Fibroblast of lung (primary cell): Measurements from ENCODE around the gene PLEKHA6. TPM values are rescaled to one million over a fixed set of nuclear protein-coding genes. Genes with fewer than 3 reads are reported as not detected.

Source experiments
- DNase-seq, 2 donors: peaks; one replicate each; pipeline versions ENCODE4 v3.0.0 to v3.0.0-alpha.2; 2010; ENCODE audit warnings: low read depth in 2 of 2
- H2AFZ ChIP-seq: 2 replicates; pipeline ENCODE4 v1.5.1; 2012; ENCODE audit warnings: low read length, control low read depth, inconsistent platforms
- H3K27ac ChIP-seq: 2 replicates; pipeline ENCODE4 v1.5.1; 2011; ENCODE audit warnings: low read length, control low read depth; ENCODE audit not compliant: insufficient read depth
- H3K27me3 ChIP-seq: 2 replicates; pipeline ENCODE4 v1.5.1; 2011; ENCODE audit warnings: mild to moderate bottlenecking, low read length; ENCODE audit not compliant: control insufficient read depth, insufficient read depth
- H3K36me3 ChIP-seq: 2 replicates; pipeline ENCODE4 v1.5.1; 2011; ENCODE audit warnings: low read length; ENCODE audit not compliant: control insufficient read depth, insufficient read depth
- H3K4me1 ChIP-seq: 2 replicates; pipeline ENCODE4 v1.5.1; 2011; ENCODE audit warnings: low read length; ENCODE audit not compliant: control insufficient read depth, insufficient read depth; ENCODE audit errors: extremely low read depth
- H3K4me2 ChIP-seq: 2 replicates; pipeline ENCODE4 v1.5.1; 2011; ENCODE audit warnings: low read length, control low read depth; ENCODE audit not compliant: insufficient read depth; ENCODE audit errors: extremely low read depth
- H3K4me3 ChIP-seq, 4 experiments: fragments of 200-600 bp in 1 of 4; sonication (generic) in 1 of 4; replicated peaks in 1 of 4; 2 replicates each; pipeline ENCODE4 v1.5.1; 2011 to 2016; ENCODE audit warnings: low read length in 4 of 4, low read depth in 3 of 4, mild to moderate bottlenecking in 3 of 4, control low read depth in 2 of 4, inconsistent platforms in 1 of 4, mixed read lengths in 1 of 4; ENCODE audit not compliant: insufficient read depth in 1 of 4; ENCODE audit errors: control extremely low read depth in 1 of 4
- H3K79me2 ChIP-seq: 2 replicates; pipeline ENCODE4 v1.5.1; 2012; ENCODE audit warnings: mild to moderate bottlenecking, low read length, inconsistent platforms; ENCODE audit not compliant: control insufficient read depth, insufficient read depth
- H3K9ac ChIP-seq: 2 replicates; pipeline ENCODE4 v1.5.1; 2011; ENCODE audit warnings: mild to moderate bottlenecking, low read length, control low read depth; ENCODE audit not compliant: insufficient read depth
- H3K9me3 ChIP-seq: 2 replicates; pipeline ENCODE4 v1.5.1; 2012; ENCODE audit warnings: low read depth, low read length; ENCODE audit not compliant: control insufficient read depth, insufficient read depth
- H4K20me1 ChIP-seq: 2 replicates; pipeline ENCODE4 v1.5.1; 2011; ENCODE audit warnings: low read length; ENCODE audit not compliant: control insufficient read depth, insufficient read depth; ENCODE audit errors: extremely low read depth
- EZH2 ChIP-seq: IDR thresholded peaks from 2 replicates; pipeline ENCODE4 v1.5.1; 2012; ENCODE audit warnings: low read length, control low read depth, mild to moderate bottlenecking; ENCODE audit errors: missing control alignments
- polyA plus RNA-seq, 2 donors: library from polyadenylated mRNA; depleted of rRNA in 1 of 2; stranded (reverse) in 1 of 2; unstranded in 1 of 2; fragments of >200 nt; gene quantifications; 2 replicates each; pipeline ENCODE4 v1.2.1, GENCODE V29; 2011 to 2012; ENCODE audit warnings: missing spikeins in 1 of 2
- total RNA-seq: library from RNA; depleted of rRNA; stranded (reverse); fragments of >200 nt; gene quantifications from 2 replicates; pipeline ENCODE4 v1.2.1, GENCODE V29; 2014
- TF ChIP-seq, protein P1 (sequence below), 2 donors: IDR thresholded peaks in 1 of 2; conservative IDR thresholded peaks in 1 of 2; 1 replicate in 1 of 2; 2 replicates in 1 of 2; pipeline ENCODE4 v1.5.1; 2011 to 2012; ENCODE audit warnings: low read length in 2 of 2, control low read depth in 1 of 2, inconsistent platforms in 1 of 2, low read depth in 1 of 2, mild to moderate bottlenecking in 1 of 2

Gene PLEKHA6
- total and polyA plus RNA-seq, 2 donors (not counting 1 experiment from before 2014, with no cell fraction given) = 3.8 to 4.3 TPM

- H3K4me3 ChIP-seq = no peak overlapping the region
- no peaks in the 10 kb centered on the region for H3K36me3 ChIP-seq
- no peaks in the 10 kb centered on the region for H4K20me1 ChIP-seq
- DNase-seq = no peak
- no peak overlapping the region for H3K4me2 ChIP-seq
- H3K9ac ChIP-seq = no peak overlapping the region
- TF ChIP-seq EZH2 = no peak
- TF ChIP-seq, protein P1, sequence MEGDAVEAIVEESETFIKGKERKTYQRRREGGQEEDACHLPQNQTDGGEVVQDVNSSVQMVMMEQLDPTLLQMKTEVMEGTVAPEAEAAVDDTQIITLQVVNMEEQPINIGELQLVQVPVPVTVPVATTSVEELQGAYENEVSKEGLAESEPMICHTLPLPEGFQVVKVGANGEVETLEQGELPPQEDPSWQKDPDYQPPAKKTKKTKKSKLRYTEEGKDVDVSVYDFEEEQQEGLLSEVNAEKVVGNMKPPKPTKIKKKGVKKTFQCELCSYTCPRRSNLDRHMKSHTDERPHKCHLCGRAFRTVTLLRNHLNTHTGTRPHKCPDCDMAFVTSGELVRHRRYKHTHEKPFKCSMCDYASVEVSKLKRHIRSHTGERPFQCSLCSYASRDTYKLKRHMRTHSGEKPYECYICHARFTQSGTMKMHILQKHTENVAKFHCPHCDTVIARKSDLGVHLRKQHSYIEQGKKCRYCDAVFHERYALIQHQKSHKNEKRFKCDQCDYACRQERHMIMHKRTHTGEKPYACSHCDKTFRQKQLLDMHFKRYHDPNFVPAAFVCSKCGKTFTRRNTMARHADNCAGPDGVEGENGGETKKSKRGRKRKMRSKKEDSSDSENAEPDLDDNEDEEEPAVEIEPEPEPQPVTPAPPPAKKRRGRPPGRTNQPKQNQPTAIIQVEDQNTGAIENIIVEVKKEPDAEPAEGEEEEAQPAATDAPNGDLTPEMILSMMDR (conservative IDR thresholded peaks at IDR 0.05 in 1 of 2, IDR thresholded peaks at IDR 0.05 in 1 of 2; ENCODE audit: low read depth in 1 of 2, low read length in 2 of 2) = no peak
- H3K27ac ChIP-seq = no peak overlapping the region
- H3K9me3 ChIP-seq = no peaks in the 10 kb centered on the region
- H3K4me1 ChIP-seq = peaks cover 6% of the 10 kb centered on the region
- no peak overlapping the region for H2AFZ ChIP-seq
- H3K27me3 ChIP-seq = peaks cover 5% of the 10 kb centered on the region
- H3K79me2 ChIP-seq = no peaks in the 10 kb centered on the region
Observed at GRCh38 chr1:204259782-204260181, 99.9 kb downstream of the PLEKHA6 start.

DNA sequence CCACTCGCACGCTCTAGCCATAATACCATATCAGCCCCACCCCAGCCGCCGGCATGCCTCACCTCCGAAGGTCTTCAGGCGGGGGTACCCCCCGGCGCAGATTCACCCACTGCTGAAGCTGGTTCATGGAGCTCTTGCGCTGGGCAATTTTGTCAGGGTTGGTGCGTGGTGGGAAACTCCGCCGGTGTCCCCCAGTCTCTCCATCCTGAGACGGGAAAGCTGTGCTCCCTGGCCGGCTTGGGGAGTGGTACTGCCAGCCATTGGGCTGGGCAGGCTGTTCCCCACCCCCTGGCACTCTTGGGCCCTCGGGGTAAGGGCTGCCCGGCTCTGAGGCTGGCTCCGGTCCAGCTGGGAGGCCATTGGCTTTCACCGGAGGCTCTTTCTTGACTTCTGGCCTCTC, 100.5 kb downstream of the PLEKHA6 start:
- Histone ChIP-seq H3K4me1 (peaks cover 6% of the 10 kb centered on the region), H2AFZ (no peak overlapping the region), H3K79me2 (no peaks in the 10 kb centered on the region), H3K36me3 (no peaks in the 10 kb centered on the region), H3K4me2 (no peak overlapping the region), H3K4me3 (no peak overlapping the region), H3K27me3 (peaks cover 5% of the 10 kb centered on the region), H3K9me3 (no peaks in the 10 kb centered on the region), H3K9ac (no peak overlapping the region), H4K20me1 (no peaks in the 10 kb centered on the region), H3K27ac (no peak overlapping the region)
- DNase-seq = no peak
- TF ChIP-seq, protein P1 (conservative IDR thresholded peaks at IDR 0.05 in 1 of 2, IDR thresholded peaks at IDR 0.05 in 1 of 2; ENCODE audit: low read depth in 1 of 2, low read length in 2 of 2) = no peak
- TF ChIP-seq EZH2 = no peak

- Histone ChIP-seq H3K9me3 (no peaks in the 10 kb centered on the region), H4K20me1 (no peaks in the 10 kb centered on the region), H3K27me3 (peaks cover 2% of the 10 kb centered on the region), H3K9ac (no peak overlapping the region), H3K36me3 (no peaks in the 10 kb centered on the region), H3K4me2 (no peak overlapping the region), H3K4me3 (no peak overlapping the region), H3K79me2 (no peaks in the 10 kb centered on the region), H2AFZ (no peak overlapping the region), H3K27ac (no peak overlapping the region), H3K4me1 (peaks cover 7% of the 10 kb centered on the region)
- no peak for TF ChIP-seq EZH2
- TF ChIP-seq, protein P1 (conservative IDR thresholded peaks at IDR 0.05 in 1 of 2, IDR thresholded peaks at IDR 0.05 in 1 of 2; ENCODE audit: low read depth in 1 of 2, low read length in 2 of 2) = peak; percentile 81 to 91
- DNase-seq = peak; percentile 48 to 69
Observed at GRCh38 chr1:204258213-204259115, 101.3 kb downstream of the PLEKHA6 start.
